ENCODE results near the gene GPR39. TPM values are rescaled to one million over a fixed set of nuclear protein-coding genes. Genes with fewer than 3 reads are reported as not detected.

GPR39 gene
- total and polyA plus RNA-seq, 12 donors: 0.04 TPM; not detected in 11

DNA sequence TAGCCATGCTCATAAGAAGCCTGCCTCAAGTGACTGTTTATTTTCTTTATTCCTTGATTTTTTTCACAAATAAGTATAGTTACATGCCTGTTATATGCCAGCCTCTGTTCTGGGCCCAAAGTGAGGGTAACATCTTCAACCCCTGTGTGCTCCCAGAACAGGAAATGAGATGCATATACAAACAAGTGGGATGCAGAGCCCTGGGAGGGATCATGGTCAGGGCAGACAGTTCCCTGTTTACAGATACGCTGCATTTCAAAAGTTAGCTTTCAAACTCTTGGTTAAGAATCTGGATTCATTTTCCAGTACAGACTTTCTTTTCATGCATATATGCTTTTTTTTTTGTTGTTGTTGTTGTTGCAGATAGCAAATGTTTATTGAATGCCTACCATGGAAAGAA is 24.4 kb downstream of the GPR39 start:
- intact Hi-C loops (cut with DNase I): no loop called here
- Histone ChIP-seq H3K36me3 (no peaks in the 10 kb centered on the region), H3K9me3 (no peaks in the 10 kb centered on the region), H3K4me1 (no peaks in the 10 kb centered on the region), H3K4me3 (no peak overlapping the region), H3K27ac (no peak overlapping the region), H3K27me3 (no peaks in the 10 kb centered on the region)
- 83 to 84% methylated on average over 1 of the region's 1 CpG for WGBS, 2 donors
- DNase-seq (no peak), ATAC-seq (no peak)
- TF ChIP-seq, protein P1, sequence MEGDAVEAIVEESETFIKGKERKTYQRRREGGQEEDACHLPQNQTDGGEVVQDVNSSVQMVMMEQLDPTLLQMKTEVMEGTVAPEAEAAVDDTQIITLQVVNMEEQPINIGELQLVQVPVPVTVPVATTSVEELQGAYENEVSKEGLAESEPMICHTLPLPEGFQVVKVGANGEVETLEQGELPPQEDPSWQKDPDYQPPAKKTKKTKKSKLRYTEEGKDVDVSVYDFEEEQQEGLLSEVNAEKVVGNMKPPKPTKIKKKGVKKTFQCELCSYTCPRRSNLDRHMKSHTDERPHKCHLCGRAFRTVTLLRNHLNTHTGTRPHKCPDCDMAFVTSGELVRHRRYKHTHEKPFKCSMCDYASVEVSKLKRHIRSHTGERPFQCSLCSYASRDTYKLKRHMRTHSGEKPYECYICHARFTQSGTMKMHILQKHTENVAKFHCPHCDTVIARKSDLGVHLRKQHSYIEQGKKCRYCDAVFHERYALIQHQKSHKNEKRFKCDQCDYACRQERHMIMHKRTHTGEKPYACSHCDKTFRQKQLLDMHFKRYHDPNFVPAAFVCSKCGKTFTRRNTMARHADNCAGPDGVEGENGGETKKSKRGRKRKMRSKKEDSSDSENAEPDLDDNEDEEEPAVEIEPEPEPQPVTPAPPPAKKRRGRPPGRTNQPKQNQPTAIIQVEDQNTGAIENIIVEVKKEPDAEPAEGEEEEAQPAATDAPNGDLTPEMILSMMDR (IDR thresholded peaks at IDR 0.05): no peak

DNA sequence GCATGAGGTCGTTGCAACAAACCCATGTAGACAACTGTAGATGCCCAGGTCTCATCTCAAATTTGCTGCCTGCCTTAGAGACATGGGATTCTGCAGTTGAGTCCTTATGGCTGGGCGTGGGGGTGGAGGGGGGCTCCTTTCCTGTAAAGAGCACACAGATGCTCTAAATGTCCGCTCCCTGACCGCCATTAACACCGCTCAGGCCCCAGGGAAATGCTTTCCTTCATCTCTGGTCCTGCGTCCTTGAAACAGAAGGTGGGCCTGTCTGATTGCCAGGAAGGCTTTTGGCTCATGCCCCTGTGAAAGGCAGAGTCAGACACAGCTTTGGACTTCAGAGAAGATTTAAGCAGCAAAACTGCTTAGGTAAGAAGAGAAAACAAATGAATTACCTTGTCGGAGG is 25.7 kb downstream of the GPR39 start:
- ATAC-seq: no peak
- TF ChIP-seq, protein P1 (IDR thresholded peaks at IDR 0.05): no peak
- H3K36me3 ChIP-seq: no peaks in the 10 kb centered on the region
- H3K4me3 ChIP-seq: no peak overlapping the region
- intact Hi-C loops (cut with DNase I): no loop called here
- H3K4me1 ChIP-seq: no peaks in the 10 kb centered on the region
- no peak overlapping the region for H3K27ac ChIP-seq
- H3K9me3 ChIP-seq: no peaks in the 10 kb centered on the region
- WGBS, 2 donors: 72% methylated on average over 7 of the region's 7 CpGs
- DNase-seq: no peak
- no peaks in the 10 kb centered on the region for H3K27me3 ChIP-seq

DNA sequence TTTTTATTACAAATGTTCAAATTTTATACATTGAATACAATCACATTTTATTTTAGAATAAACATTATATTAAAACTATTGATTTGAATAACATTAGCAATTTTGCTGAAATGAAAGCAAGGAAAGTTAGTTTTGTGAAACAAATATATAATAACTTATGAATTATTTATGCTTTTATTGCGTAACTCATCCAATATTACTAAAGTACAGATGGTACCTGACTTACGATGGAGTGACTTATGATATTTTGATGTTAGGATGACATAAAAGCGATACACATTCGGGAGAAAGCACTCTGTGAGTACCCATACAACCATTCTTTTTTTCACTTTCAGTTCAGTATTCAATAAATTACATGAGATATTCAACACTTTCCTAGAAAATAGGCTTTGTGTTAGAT is 26.5 kb downstream of the GPR39 start:
- H3K36me3 ChIP-seq: no peaks in the 10 kb centered on the region
- H3K4me3 ChIP-seq: no peak overlapping the region
- H3K9me3 ChIP-seq: no peaks in the 10 kb centered on the region
- no peak overlapping the region for H3K27ac ChIP-seq
- intact Hi-C loops (cut with DNase I): no loop called here
- TF ChIP-seq, protein P1 (IDR thresholded peaks at IDR 0.05): no peak
- H3K4me1 ChIP-seq: peaks cover 0 to 4% (median 0%) of the 10 kb centered on the region in 9 donors
- DNase-seq: no peak
- no peaks in the 10 kb centered on the region for H3K27me3 ChIP-seq
- WGBS, 2 donors: 86 to 96% methylated on average over 4 of the region's 4 CpGs
- ATAC-seq: no peak

DNA sequence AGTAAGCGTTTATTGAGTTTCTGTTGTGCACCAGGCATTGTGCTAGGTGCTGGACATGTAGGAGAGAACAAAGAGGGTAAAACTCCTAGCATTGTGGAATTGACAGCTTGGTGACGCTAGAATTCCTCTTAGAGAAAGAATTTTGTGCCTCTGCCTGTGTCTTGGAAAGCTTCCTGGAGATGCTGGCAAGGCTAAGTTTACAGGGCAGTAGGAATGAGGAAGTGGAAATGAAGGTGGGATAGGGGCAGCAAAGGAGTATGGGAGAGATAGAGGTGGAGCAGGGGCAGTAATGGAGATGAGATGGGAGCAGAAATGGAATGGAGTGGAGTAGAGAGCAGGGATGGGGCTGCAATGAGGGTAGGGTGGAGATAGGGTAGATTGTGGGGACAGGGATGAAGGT is 29.8 kb downstream of the GPR39 start:
- H3K27ac ChIP-seq: no peak overlapping the region
- H3K9me3 ChIP-seq: no peaks in the 10 kb centered on the region
- DNase-seq (no peak), ATAC-seq (no peak)
- H3K36me3 ChIP-seq: no peaks in the 10 kb centered on the region
- peaks cover 0 to 12% (median 6%) of the 10 kb centered on the region in 9 donors for H3K4me1 ChIP-seq
- intact Hi-C loops (cut with DNase I): no loop called here
- TF ChIP-seq, protein P1 (IDR thresholded peaks at IDR 0.05): no peak
- no peaks in the 10 kb centered on the region for H3K27me3 ChIP-seq
- 77 to 84% methylated on average over 2 of the region's 2 CpGs for whole genome bisulfite sequencing, 2 donors
- no peak overlapping the region for H3K4me3 ChIP-seq

Data from heart right ventricle (tissue), 16 donors.